KMS-11 (cell line): ENCODE data around the gene ACOT13.

Experiments
- H2AFZ ChIP-seq: fragments of 200-600 bp; sonication (generic); 2 replicates; pipeline ENCODE4 v1.6.1; 2016; ENCODE audit warnings: antibody characterized with exemption, mixed run types, low read depth
- H3K27ac ChIP-seq: fragments of 200-600 bp; sonication (generic); 2 replicates; pipeline ENCODE4 v1.6.1; 2016; ENCODE audit warnings: mild to moderate bottlenecking, mixed run types
- H3K27me3 ChIP-seq: fragments of 200-600 bp; sonication (generic); 2 replicates; pipeline ENCODE4 v1.6.1; 2017; ENCODE audit warnings: mild to moderate bottlenecking, low read depth, mixed run types, moderate library complexity; ENCODE audit not compliant: insufficient read depth
- H3K36me3 ChIP-seq: fragments of 200-600 bp; sonication (generic); 2 replicates; pipeline ENCODE4 v1.6.1; 2017; ENCODE audit warnings: mild to moderate bottlenecking, mixed run types; ENCODE audit not compliant: insufficient read depth
- H3K4me1 ChIP-seq: fragments of 200-600 bp; sonication (generic); 2 replicates; pipeline ENCODE4 v1.6.1; 2016; ENCODE audit warnings: mild to moderate bottlenecking, low read depth, mixed run types; ENCODE audit not compliant: poor library complexity, severe bottlenecking
- H3K4me2 ChIP-seq: fragments of 200-600 bp; sonication (generic); 2 replicates; pipeline ENCODE4 v1.7.0; 2016; ENCODE audit warnings: mild to moderate bottlenecking, mixed run types
- H3K4me3 ChIP-seq: fragments of 200-600 bp; sonication (generic); IDR thresholded peaks from 2 replicates; pipeline ENCODE4 v1.6.1; 2017; ENCODE audit warnings: low read depth, low read length, mixed read lengths; ENCODE audit not compliant: insufficient read depth
- H3K79me2 ChIP-seq: fragments of 200-600 bp; sonication (generic); 2 replicates; pipeline ENCODE4 v1.6.1; 2016; ENCODE audit warnings: low read depth, mixed run types; ENCODE audit not compliant: insufficient read depth
- H3K9ac ChIP-seq: fragments of 200-600 bp; sonication (generic); 2 replicates; pipeline ENCODE4 v1.6.1; 2016; ENCODE audit warnings: mild to moderate bottlenecking, mixed run types
- H4K20me1 ChIP-seq: fragments of 200-600 bp; sonication (generic); 2 replicates; pipeline ENCODE4 v1.6.1; 2016; ENCODE audit warnings: mild to moderate bottlenecking, mixed run types; ENCODE audit not compliant: insufficient read depth
- CTCF ChIP-seq: fragments of 200-600 bp; sonication (generic); conservative IDR thresholded peaks from 2 replicates; pipeline ENCODE4 v1.6.1; 2017; ENCODE audit warnings: low read depth, mild to moderate bottlenecking, antibody characterized with exemption, low read length, moderate library complexity, mixed read lengths

Gene ACOT13

GRCh38 chr6:24699521-24700359 lies 32.9 kb downstream of the ACOT13 start:
- Histone ChIP-seq H2AFZ (no peak overlapping the region), H3K79me2 (no peaks in the 10 kb centered on the region), H3K9ac (no peak overlapping the region), H3K4me3 (no peak overlapping the region), H3K36me3 (no peaks in the 10 kb centered on the region), H3K4me2 (no peak overlapping the region), H3K27me3 (no peaks in the 10 kb centered on the region), H3K4me1 (no peaks in the 10 kb centered on the region), H4K20me1 (no peaks in the 10 kb centered on the region), H3K27ac (no peak overlapping the region)
- no peak for TF ChIP-seq CTCF

GRCh38 chr6:24702720-24703282 lies 35.9 kb downstream of the ACOT13 start:
- Histone ChIP-seq H2AFZ (no peak overlapping the region), H3K79me2 (no peaks in the 10 kb centered on the region; the same call in 1 of the 2 replicates), H3K4me1 (no peaks in the 10 kb centered on the region), H3K36me3 (peaks cover 13% of the 10 kb centered on the region; the same call in 1 of the 2 replicates), H3K27ac (no peak overlapping the region), H3K4me2 (no peak overlapping the region), H3K4me3 (no peak overlapping the region), H4K20me1 (no peaks in the 10 kb centered on the region), H3K9ac (no peak overlapping the region), H3K27me3 (no peaks in the 10 kb centered on the region)
- TF ChIP-seq CTCF, result no peak

GRCh38 chr6:24704468-24704867 lies 37.6 kb downstream of the ACOT13 start:
- TF ChIP-seq CTCF, result no peak
- no peak overlapping the region for H3K9ac ChIP-seq
- no peak overlapping the region for H3K27ac ChIP-seq
- no peaks in the 10 kb centered on the region; the same call in 1 of the 2 replicates for H3K79me2 ChIP-seq
- no peaks in the 10 kb centered on the region for H3K27me3 ChIP-seq
- no peak overlapping the region for H3K4me3 ChIP-seq
- no peaks in the 10 kb centered on the region for H3K4me1 ChIP-seq
- peaks cover 14% of the 10 kb centered on the region; the same call in 1 of the 2 replicates for H3K36me3 ChIP-seq
- no peaks in the 10 kb centered on the region for H4K20me1 ChIP-seq
- H2AFZ ChIP-seq, result no peak overlapping the region
- no peak overlapping the region for H3K4me2 ChIP-seq

GRCh38 chr6:24708612-24709011 lies 41.7 kb downstream of the ACOT13 start:
- Histone ChIP-seq H3K4me1 (no peaks in the 10 kb centered on the region), H3K4me2 (no peak overlapping the region), H3K9ac (no peak overlapping the region), H3K4me3 (no peak overlapping the region), H3K27me3 (no peaks in the 10 kb centered on the region), H3K27ac (no peak overlapping the region), H3K79me2 (peaks cover 28% of the 10 kb centered on the region; the same call in 1 of the 2 replicates), H2AFZ (no peak overlapping the region), H4K20me1 (peaks cover 5% of the 10 kb centered on the region; the same call in 1 of the 2 replicates), H3K36me3 (peaks cover 29% of the 10 kb centered on the region)
- no peak for TF ChIP-seq CTCF
